ENCODE data around the gene LUZP2.

LUZP2 gene

GRCh38 chr11:25038131-25038530 is 541.3 kb downstream of the LUZP2 start:
- no peak overlapping the region for H3K9ac ChIP-seq (ENCODE audit: low read length)
- H3K36me3 ChIP-seq (replicated peaks; ENCODE audit: insufficient read depth, low read length): no peaks in the 10 kb centered on the region
- H3K79me2 ChIP-seq (ENCODE audit: low read length): no peaks in the 10 kb centered on the region
- no peaks in the 10 kb centered on the region for H3K9me2 ChIP-seq (replicated peaks; ENCODE audit: insufficient read depth, low read length)
- no peak for DNase-seq
- H2AFZ ChIP-seq (ENCODE audit: low read length): no peak overlapping the region
- no peak overlapping the region for H3K4me2 ChIP-seq (ENCODE audit: low read depth, low read length)
- no peak overlapping the region for H3K27ac ChIP-seq (ENCODE audit: low read length)
- peaks cover 14% of the 10 kb centered on the region for H3K4me1 ChIP-seq (ENCODE audit: low read length)
- no peaks in the 10 kb centered on the region for H3K27me3 ChIP-seq (replicated peaks; ENCODE audit: insufficient read depth, low read length)
- H3F3A ChIP-seq (ENCODE audit: insufficient read depth, low read length): peaks cover 4% of the 10 kb centered on the region; the same call in 1 of the 2 replicates
- no peak for TF ChIP-seq CTCF (IDR thresholded peaks at IDR 0.05; ENCODE audit: low read length)
- no peak for TF ChIP-seq EZH2phosphoT487 (IDR thresholded peaks at IDR 0.05; ENCODE audit: low read length)
- no peak for TF ChIP-seq EZH2 (optimal IDR thresholded peaks at IDR 0.05; ENCODE audit: low read depth, low read length)
- no peaks in the 10 kb centered on the region for H3K9me3 ChIP-seq (replicated peaks; ENCODE audit: insufficient read depth, low read length)
- no peaks in the 10 kb centered on the region for H4K20me1 ChIP-seq (ENCODE audit: insufficient read depth, low read length)
- no peak overlapping the region for H3K4me3 ChIP-seq (ENCODE audit: low read length)

- peaks cover 14% of the 10 kb centered on the region for H3K4me1 ChIP-seq (ENCODE audit: low read length)
- no peaks in the 10 kb centered on the region for H3K27me3 ChIP-seq (replicated peaks; ENCODE audit: insufficient read depth, low read length)
- no peak overlapping the region for H3K4me2 ChIP-seq (ENCODE audit: low read depth, low read length)
- DNase-seq: no peak
- TF ChIP-seq CTCF (IDR thresholded peaks at IDR 0.05; ENCODE audit: low read length): no peak
- no peak for TF ChIP-seq EZH2 (optimal IDR thresholded peaks at IDR 0.05; ENCODE audit: low read depth, low read length)
- TF ChIP-seq EZH2phosphoT487 (IDR thresholded peaks at IDR 0.05; ENCODE audit: low read length): no peak
- no peak overlapping the region for H3K9ac ChIP-seq (ENCODE audit: low read length)
- H3K9me3 ChIP-seq (replicated peaks; ENCODE audit: insufficient read depth, low read length): no peaks in the 10 kb centered on the region
- no peak overlapping the region for H3K4me3 ChIP-seq (ENCODE audit: low read length)
- peaks cover 4% of the 10 kb centered on the region; the same call in 1 of the 2 replicates for H3F3A ChIP-seq (ENCODE audit: insufficient read depth, low read length)
- no peaks in the 10 kb centered on the region for H3K36me3 ChIP-seq (replicated peaks; ENCODE audit: insufficient read depth, low read length)
- no peak overlapping the region for H3K27ac ChIP-seq (ENCODE audit: low read length)
- H3K9me2 ChIP-seq (replicated peaks; ENCODE audit: insufficient read depth, low read length): no peaks in the 10 kb centered on the region
- H2AFZ ChIP-seq (ENCODE audit: low read length): no peak overlapping the region
- H4K20me1 ChIP-seq (ENCODE audit: insufficient read depth, low read length): no peaks in the 10 kb centered on the region
- no peaks in the 10 kb centered on the region for H3K79me2 ChIP-seq (ENCODE audit: low read length)
Observed at GRCh38 chr11:25039165-25039564, 542.3 kb downstream of the LUZP2 start.

GRCh38 chr11:25048632-25049031 is 551.8 kb downstream of the LUZP2 start:
- Histone ChIP-seq H3K79me2 (ENCODE audit: low read length) (no peaks in the 10 kb centered on the region), H3K4me2 (ENCODE audit: low read depth, low read length) (no peak overlapping the region), H3K27ac (ENCODE audit: low read length) (no peak overlapping the region), H3K36me3 (replicated peaks; ENCODE audit: insufficient read depth, low read length) (no peaks in the 10 kb centered on the region), H4K20me1 (ENCODE audit: insufficient read depth, low read length) (no peaks in the 10 kb centered on the region), H3F3A (ENCODE audit: insufficient read depth, low read length) (no peaks in the 10 kb centered on the region; the same call in 1 of the 2 replicates), H3K9me2 (replicated peaks; ENCODE audit: insufficient read depth, low read length) (no peaks in the 10 kb centered on the region), H3K27me3 (replicated peaks; ENCODE audit: insufficient read depth, low read length) (no peaks in the 10 kb centered on the region), H3K4me3 (ENCODE audit: low read length) (no peak overlapping the region), H3K9me3 (replicated peaks; ENCODE audit: insufficient read depth, low read length) (no peaks in the 10 kb centered on the region), H3K9ac (ENCODE audit: low read length) (no peak overlapping the region), H2AFZ (ENCODE audit: low read length) (no peak overlapping the region), H3K4me1 (ENCODE audit: low read length) (peaks cover 4% of the 10 kb centered on the region; the same call in 1 of the 2 replicates)
- TF ChIP-seq CTCF (IDR thresholded peaks at IDR 0.05; ENCODE audit: low read length): no peak
- DNase-seq: no peak
